ENCODE measurements around the gene NPAS3.

The NPAS3 gene

DNA sequence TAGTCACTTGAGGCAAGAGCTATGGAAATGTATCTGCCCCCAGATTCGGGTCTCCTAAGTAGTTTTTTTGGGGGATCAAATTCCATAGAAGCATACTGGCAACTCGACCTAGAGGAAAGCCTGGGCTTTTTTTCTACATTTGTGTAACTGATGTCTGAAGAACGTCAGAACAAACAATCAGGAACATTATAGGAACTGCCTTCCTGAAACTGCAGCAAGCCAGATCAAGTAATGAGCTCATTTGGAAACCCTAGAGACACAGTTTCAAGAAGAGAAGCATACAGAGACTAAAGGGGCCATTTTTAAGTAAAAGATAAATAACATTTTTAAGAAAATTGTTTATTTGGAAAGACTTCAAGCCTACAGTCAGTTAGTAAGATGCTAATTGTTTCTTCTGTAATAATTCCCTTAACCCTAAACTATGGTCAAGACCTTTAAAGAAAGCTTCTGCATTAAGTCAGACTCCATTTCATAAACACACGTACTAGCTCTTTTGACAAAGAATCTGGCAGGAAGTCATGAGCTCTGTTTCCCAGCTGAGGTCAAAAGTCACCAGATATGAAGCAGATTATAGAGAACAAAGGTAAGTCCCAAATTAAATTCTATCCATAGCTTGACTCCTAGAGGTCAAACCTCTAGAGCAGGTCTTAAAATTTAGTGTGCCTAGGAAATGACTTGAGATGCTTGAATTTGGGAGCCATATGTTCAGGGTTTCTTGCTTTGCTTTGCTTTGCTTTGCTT, 899.4 kb downstream of the NPAS3 start:
- in situ Hi-C loops (cut with HindIII; ENCODE audit: low sequenced_read_pairs) = no loop called here

DNA sequence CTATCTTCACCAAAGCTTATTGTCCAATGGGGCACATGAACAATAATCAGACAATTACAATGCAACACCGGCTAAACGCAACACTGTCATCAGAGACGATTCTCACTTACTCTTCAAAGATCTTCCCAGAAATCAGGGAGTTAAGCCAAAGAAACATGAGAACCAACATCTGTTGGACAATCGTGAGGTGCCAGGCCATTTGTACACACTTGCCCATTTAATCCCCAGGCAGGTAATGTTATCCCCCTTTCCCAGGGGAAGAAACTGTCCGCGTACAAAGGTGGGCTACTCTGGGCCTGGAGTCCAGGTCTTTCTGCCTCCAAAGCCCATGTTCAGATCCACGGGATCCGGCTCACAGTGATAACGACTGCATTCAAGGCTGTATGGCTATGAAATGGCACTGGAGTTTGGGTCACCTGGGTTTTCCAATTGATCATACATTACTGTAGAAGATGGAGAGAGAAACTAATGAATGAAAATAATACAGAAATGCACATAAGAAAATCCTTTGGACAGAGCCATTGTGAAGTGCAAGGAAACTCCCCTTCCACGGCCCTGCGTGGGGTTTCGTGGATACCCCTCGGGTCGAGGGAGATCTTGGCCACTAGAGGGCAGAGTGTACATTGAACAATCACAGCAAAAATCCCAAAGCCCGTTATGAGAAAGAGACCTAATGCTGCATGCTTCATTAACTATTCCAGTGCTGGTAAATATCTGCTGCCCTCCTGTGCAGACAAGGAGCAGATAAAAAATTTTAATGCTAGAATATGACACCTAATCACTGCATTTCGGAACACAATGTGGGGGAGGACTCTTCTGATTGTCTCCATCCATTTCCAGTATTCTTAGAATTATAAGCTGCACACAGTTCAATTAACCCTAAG, 900.8 kb downstream of the NPAS3 start:
- in situ Hi-C loops (cut with HindIII; ENCODE audit: low sequenced_read_pairs) = no loop called here

DNA sequence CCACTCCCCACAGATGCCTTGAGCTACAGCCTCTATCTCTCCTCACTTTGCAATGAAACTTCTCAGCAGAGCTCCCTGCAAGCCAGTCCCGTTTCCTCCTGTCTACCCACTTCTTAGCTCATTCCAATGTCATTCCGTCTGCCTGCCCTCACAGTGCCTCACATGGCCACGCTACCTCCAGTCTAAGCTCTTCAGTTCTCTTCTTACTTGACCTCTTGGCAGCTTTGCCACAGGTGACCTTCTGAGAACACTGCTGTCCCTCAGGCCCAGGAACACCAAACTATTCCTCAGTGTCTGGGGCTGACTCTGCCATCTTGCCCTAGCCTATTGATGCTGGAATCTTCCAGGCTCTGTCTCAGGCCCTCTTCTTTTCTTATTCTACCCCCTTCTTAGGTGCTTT, 902.1 kb downstream of the NPAS3 start:
- in situ Hi-C loops (cut with HindIII; ENCODE audit: low sequenced_read_pairs) = no loop called here

- in situ Hi-C loops (cut with HindIII; ENCODE audit: low sequenced_read_pairs) = no loop called here
Measured at GRCh38 chr14:33842299-33842698, 903.6 kb downstream of the NPAS3 start.

- in situ Hi-C loops (cut with HindIII; ENCODE audit: low sequenced_read_pairs) = no loop called here
Measured at GRCh38 chr14:33844118-33844517, 905.4 kb downstream of the NPAS3 start.

GRCh38 chr14:33846100-33846824, 907.6 kb downstream of the NPAS3 start:
- in situ Hi-C loops (cut with HindIII; ENCODE audit: low sequenced_read_pairs) = no loop called here

GRCh38 chr14:33847066-33847465, 908.4 kb downstream of the NPAS3 start:
- in situ Hi-C loops (cut with HindIII; ENCODE audit: low sequenced_read_pairs) = no loop called here

DNA sequence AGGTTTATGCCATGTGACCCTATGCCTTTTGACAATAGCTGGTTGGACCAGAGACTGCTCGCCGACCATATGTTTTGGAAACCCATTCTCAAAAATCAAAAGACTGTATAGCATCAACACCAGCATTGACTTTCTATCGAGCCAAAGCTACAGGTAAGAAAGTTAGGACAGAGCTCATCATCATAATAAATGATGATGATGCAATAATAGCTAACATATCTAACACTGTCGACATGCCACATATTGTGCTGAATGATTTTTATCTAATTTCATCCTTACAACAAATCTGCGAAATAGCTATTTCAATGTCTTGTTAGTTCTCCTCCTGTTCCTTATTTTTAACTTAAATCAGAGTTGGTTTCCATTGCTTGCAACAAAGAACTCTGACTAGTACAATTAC, 909.3 kb downstream of the NPAS3 start:
- in situ Hi-C loops (cut with HindIII; ENCODE audit: low sequenced_read_pairs) = no loop called here

DNA sequence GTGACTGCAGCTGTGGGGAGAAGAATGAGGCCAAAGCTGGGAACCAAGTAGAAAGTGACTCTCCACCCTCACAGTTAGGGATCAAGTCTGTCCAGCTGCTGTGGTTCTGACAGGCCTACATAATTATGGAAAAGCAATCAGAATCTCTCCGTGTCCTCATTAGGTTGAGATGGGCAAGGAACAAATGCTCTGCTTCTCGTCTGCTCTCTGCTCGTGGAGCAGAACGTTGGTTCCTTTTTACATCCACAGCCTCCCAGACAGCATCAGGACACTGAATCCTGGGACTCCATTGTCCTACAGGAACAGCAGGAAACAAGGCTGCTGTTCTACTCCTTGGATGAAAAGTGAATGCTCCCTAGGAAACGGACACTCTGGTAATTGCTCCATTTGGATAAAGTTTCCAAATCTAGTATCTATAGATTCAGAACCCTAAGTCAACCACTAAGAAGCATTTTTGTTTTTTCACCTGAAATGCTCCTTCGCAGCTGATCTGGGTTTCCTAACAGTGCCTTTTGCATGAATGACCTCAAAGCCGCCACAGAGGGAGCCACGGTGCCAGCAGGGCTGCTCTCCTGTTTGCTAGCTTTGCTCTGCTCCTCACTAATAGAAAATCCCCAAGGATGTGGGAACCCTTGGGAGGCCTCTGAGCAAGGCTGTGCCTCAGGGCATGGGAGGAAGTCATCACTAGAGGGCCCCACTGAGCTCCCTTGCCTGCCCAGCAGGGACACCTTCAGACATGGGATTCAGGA, 910.2 kb downstream of the NPAS3 start:
- in situ Hi-C loops (cut with HindIII; ENCODE audit: low sequenced_read_pairs) = no loop called here

DNA sequence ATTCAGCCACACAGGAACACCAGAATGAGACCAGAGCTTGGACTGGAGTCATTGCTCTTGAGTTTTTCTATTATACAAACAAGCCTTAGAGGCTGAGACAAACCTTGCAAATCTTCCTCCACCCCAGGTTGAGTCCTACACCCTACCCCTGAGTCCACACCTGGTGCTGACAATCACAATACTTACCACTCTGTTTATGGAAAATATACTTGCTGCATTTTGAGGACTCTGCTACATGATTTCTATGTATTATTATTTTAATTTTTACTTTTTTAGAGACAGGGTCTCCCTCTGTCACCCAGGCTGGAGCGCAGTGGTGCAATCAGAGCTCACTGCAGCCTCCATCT, 910.7 kb downstream of the NPAS3 start:
- in situ Hi-C loops (cut with HindIII; ENCODE audit: low sequenced_read_pairs) = no loop called here

DNA sequence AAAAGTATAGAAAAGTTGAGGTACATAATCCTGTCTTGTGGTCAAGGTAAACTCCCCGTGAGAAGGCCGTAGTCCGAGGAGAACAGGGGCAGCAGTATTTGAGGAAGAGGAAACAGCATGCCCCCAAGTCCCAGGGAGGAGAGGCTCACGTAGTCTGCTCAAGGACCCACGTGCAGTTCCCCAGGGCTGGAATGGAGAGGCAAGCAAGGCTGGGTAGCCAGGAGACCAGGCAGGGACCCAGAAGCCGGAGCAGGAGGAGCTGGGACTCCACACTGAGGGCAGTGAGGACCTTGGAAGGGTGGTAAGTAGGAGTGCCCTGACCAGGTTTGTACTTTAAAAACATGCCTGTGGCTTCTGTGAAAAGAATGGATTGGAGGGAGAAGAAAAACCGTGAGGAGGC, 912.1 kb downstream of the NPAS3 start:
- in situ Hi-C loops (cut with HindIII; ENCODE audit: low sequenced_read_pairs) = no loop called here

GRCh38 chr14:33851366-33851765, 912.7 kb downstream of the NPAS3 start:
- in situ Hi-C loops (cut with HindIII; ENCODE audit: low sequenced_read_pairs) = no loop called here

DNA sequence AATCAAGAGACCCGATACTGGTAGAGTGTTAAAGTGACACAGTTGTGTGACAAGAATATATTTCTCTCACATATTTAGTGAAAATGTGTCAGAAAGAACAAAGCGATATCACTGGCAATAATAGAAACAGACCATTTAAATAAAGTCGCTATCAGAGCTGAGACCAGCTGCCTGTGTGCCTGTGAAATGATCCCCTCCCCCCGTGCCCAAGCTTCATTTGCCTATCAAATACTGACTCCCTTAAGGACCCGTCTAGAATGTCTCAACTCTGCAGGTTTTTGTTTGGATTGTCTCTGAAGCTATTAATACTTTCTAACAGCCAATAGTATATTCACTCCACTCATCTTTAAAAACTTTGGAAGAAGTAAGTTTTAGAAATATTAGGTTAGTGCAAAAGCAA, 913.3 kb downstream of the NPAS3 start:
- in situ Hi-C loops (cut with HindIII; ENCODE audit: low sequenced_read_pairs) = no loop called here
